Hepatocyte (in vitro differentiated cells): ENCODE data around the gene MYO1B.

ENCODE experiments used
- EZH2 ChIP-seq: fragments of 200-600 bp; sonication (generic); IDR thresholded peaks from 2 replicates; pipeline ENCODE4 v1.6.1; 2016; ENCODE audit warnings: antibody characterized with exemption, mild to moderate bottlenecking, borderline replicate concordance
- EZH2phosphoT487 ChIP-seq: fragments of 200-600 bp; sonication (generic); IDR thresholded peaks from one replicate; pipeline ENCODE4 v1.6.1; 2018; ENCODE audit warnings: antibody characterized with exemption, mild to moderate bottlenecking, low read depth, moderate library complexity; ENCODE audit not compliant: unreplicated experiment, severe bottlenecking
- TF ChIP-seq, protein P1 (sequence below): fragments of 200-600 bp; sonication (generic); IDR thresholded peaks from 2 replicates; pipeline ENCODE4 v1.5.1; 2016; ENCODE audit warnings: antibody characterized with exemption, mild to moderate bottlenecking; ENCODE audit not compliant: poor library complexity

DNA sequence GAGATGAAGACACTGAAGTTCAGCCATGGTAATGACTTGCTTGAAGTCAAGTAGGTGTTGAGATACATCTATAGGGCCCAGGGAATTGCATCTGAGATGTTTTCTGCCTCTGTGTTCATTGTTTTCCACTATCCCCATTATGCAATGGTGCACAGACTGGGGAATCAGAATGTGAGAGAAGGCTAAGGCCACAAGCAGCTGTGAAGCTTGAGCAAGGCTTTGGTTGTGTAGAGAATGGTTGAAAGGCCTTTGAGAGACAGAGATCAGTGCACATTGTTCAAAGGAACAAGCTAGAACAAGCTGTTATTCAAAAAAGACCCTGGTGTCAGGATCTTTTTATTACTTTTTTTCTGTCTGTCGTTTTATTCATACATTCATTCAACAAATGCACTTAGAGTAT is 82.3 kb downstream of the MYO1B start:
- TF ChIP-seq, protein P1, sequence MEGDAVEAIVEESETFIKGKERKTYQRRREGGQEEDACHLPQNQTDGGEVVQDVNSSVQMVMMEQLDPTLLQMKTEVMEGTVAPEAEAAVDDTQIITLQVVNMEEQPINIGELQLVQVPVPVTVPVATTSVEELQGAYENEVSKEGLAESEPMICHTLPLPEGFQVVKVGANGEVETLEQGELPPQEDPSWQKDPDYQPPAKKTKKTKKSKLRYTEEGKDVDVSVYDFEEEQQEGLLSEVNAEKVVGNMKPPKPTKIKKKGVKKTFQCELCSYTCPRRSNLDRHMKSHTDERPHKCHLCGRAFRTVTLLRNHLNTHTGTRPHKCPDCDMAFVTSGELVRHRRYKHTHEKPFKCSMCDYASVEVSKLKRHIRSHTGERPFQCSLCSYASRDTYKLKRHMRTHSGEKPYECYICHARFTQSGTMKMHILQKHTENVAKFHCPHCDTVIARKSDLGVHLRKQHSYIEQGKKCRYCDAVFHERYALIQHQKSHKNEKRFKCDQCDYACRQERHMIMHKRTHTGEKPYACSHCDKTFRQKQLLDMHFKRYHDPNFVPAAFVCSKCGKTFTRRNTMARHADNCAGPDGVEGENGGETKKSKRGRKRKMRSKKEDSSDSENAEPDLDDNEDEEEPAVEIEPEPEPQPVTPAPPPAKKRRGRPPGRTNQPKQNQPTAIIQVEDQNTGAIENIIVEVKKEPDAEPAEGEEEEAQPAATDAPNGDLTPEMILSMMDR: no peak
- no peak for TF ChIP-seq EZH2
- no peak for TF ChIP-seq EZH2phosphoT487
